Measurements from ENCODE around the gene GNAO1. TPM values are rescaled to one million over a fixed set of nuclear protein-coding genes. Genes with fewer than 3 reads are reported as not detected.

The GNAO1 gene
- total RNA-seq (2021): 0.37 TPM in 1 of 2 replicates, not detected in the other
- Bru-seq, nascent RNA: percentile 7 among the genes with signal in this experiment
- percentile 9 among the genes with signal in this experiment for BruChase-seq, experiment 1, labeled RNA remaining after a 2-hour chase
- BruChase-seq, experiment 2, labeled RNA remaining after a 6-hour chase: percentile 5 among the genes with signal in this experiment
- long read RNA-seq: 0 reads

DNA sequence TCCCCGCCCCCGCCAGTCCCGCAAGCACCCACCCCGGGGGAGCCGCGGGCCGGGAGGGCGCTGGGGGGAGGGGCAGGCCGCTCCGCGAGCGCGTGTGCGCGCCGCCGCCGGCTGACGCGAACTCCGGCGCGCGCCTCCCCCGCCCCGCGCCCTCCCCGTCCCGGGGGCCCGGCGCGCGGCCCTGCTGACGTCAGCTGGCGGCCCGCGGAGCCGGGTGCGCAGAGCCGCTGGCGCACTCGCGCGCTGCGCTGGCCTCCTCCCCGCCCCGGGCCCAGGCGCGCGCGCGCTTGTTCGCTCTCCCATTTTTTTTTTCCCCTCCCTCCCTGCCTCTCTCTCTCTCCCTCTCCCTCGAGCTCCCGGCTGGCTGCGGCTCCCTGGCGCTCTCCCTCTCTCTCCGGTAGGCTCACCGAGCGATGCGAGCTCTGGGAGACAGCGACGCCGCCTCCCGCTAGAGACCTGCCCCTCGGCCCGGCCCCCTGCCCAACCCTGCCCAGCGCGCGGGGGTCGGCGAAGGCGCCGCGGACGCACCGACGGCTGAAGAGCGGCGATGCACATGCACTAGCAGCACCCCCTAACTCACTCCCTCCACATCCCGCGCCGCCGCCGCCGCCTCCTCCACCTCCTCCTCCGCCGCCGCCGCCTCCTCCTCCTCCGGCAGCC, at the start of gene GNAO1:
GNAO1 (plus strand) TSS at position 334 of the 660 bp plus-strand sequence. CDS start 747 bp downstream, outside the sequence.
- DNase-seq (ENCODE audit: low spot score): peak; percentile 77
- Histone ChIP-seq H3K9me3 (ENCODE audit: low read depth, low read length, poor library complexity, severe bottlenecking) (no peaks in the 10 kb centered on the region), H3K4me3 (ENCODE audit: low read depth, low read length, poor library complexity, severe bottlenecking) (peak within 1 kb of the TSS; percentile 49), H3K27me3 (replicated peaks; ENCODE audit: insufficient read depth, low read depth, low read length, poor library complexity) (peaks cover 94% of the 10 kb centered on the region), H3K27ac (ENCODE audit: low read depth, low read length, poor library complexity, severe bottlenecking) (no peak within 1 kb of the TSS), H3K36me3 (ENCODE audit: insufficient read depth, low read length, poor library complexity, severe bottlenecking) (no peaks in the 10 kb centered on the region), H3K4me1 (ENCODE audit: insufficient read depth, low read length, poor library complexity, severe bottlenecking) (peaks cover 12% of the 10 kb centered on the region)
- CTCF ChIA-PET: no interaction called here
- TF ChIP-seq EZH2 (IDR thresholded peaks at IDR 0.05; ENCODE audit: borderline replicate concordance, low read depth, low read length, poor library complexity, severe bottlenecking): no peak
- TF ChIP-seq, protein P1, sequence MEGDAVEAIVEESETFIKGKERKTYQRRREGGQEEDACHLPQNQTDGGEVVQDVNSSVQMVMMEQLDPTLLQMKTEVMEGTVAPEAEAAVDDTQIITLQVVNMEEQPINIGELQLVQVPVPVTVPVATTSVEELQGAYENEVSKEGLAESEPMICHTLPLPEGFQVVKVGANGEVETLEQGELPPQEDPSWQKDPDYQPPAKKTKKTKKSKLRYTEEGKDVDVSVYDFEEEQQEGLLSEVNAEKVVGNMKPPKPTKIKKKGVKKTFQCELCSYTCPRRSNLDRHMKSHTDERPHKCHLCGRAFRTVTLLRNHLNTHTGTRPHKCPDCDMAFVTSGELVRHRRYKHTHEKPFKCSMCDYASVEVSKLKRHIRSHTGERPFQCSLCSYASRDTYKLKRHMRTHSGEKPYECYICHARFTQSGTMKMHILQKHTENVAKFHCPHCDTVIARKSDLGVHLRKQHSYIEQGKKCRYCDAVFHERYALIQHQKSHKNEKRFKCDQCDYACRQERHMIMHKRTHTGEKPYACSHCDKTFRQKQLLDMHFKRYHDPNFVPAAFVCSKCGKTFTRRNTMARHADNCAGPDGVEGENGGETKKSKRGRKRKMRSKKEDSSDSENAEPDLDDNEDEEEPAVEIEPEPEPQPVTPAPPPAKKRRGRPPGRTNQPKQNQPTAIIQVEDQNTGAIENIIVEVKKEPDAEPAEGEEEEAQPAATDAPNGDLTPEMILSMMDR (conservative IDR thresholded peaks at IDR 0.05; ENCODE audit: low read depth, low read length): no peak
- POLR2A ChIA-PET (ENCODE audit: low non-redundant PET): no interaction called here
- intact Hi-C loops (cut with micrococcal nuclease; ENCODE audit: unreplicated experiment): no loop called here
- BruUV-seq (replicated peaks): no TSS peak

DNA sequence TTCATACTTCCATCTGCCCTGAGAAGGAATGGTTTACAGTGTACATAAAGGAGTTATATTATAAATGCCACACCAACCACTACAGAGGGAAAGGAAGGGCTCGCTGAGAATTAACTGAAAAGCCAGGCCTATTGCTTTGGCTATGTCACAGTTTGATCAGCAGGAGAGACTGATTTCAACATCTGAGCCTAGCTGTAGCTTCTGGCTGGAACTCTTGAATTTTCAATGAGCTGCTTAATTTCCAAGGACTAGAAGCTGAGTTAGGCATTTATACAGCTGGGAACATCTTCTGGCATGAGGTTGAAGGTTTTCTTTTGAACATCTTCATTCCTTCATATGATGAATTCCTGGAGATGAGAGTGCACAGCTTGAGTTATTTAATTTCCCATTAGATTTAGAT, 47.6 kb upstream of the GNAO1 start:
- H3K36me3 ChIP-seq (ENCODE audit: insufficient read depth, low read length, poor library complexity, severe bottlenecking): no peaks in the 10 kb centered on the region
- BruUV-seq (replicated peaks): no TSS peak
- H3K4me1 ChIP-seq (ENCODE audit: insufficient read depth, low read length, poor library complexity, severe bottlenecking): no peaks in the 10 kb centered on the region
- ChIA-PET POLR2A (ENCODE audit: low non-redundant PET) (no interaction called here), CTCF (no interaction called here)
- H3K4me3 ChIP-seq (ENCODE audit: low read depth, low read length, poor library complexity, severe bottlenecking): no peak overlapping the region
- DNase-seq (ENCODE audit: low spot score): no peak
- intact Hi-C loops (cut with micrococcal nuclease; ENCODE audit: unreplicated experiment): no loop called here
- no peaks in the 10 kb centered on the region for H3K9me3 ChIP-seq (ENCODE audit: low read depth, low read length, poor library complexity, severe bottlenecking)
- peaks cover 28% of the 10 kb centered on the region for H3K27me3 ChIP-seq (replicated peaks; ENCODE audit: insufficient read depth, low read depth, low read length, poor library complexity)
- no peak overlapping the region for H3K27ac ChIP-seq (ENCODE audit: low read depth, low read length, poor library complexity, severe bottlenecking)
- TF ChIP-seq EZH2 (IDR thresholded peaks at IDR 0.05; ENCODE audit: borderline replicate concordance, low read depth, low read length, poor library complexity, severe bottlenecking): no peak
- TF ChIP-seq, protein P1 (conservative IDR thresholded peaks at IDR 0.05; ENCODE audit: low read depth, low read length): no peak

DNA sequence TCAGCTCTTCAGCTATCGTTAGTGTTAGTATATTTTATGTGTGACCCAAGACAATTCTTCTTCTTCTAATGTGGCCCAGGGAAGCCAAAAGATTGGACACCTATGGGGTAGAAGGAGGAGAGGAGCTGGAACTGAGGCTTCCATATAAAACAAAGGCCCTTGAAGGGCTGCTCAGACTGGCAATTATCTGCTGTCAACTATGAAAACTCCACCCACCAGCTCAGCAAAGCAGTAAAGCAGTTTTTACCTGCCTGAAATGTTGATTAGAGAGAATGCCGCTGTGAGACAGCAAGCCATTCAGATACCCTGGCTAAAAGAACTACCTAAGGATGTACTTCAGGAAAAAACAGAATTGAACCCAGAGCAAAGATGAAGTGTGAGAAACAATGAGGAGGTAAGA, 45.9 kb upstream of the GNAO1 start:
- CTCF ChIA-PET: no interaction called here
- no peak for DNase-seq (ENCODE audit: low spot score)

More for the DNA sequence above, 45.9 kb upstream of the GNAO1 start:
- no peak overlapping the region for H3K27ac ChIP-seq (ENCODE audit: low read depth, low read length, poor library complexity, severe bottlenecking)
- H3K27me3 ChIP-seq (replicated peaks; ENCODE audit: insufficient read depth, low read depth, low read length, poor library complexity): peaks cover 35% of the 10 kb centered on the region
- intact Hi-C loops (cut with micrococcal nuclease; ENCODE audit: unreplicated experiment): no loop called here
- POLR2A ChIA-PET (ENCODE audit: low non-redundant PET): no interaction called here
- no TSS peak for BruUV-seq (replicated peaks)
- H3K36me3 ChIP-seq (ENCODE audit: insufficient read depth, low read length, poor library complexity, severe bottlenecking): no peaks in the 10 kb centered on the region
- TF ChIP-seq EZH2 (IDR thresholded peaks at IDR 0.05; ENCODE audit: borderline replicate concordance, low read depth, low read length, poor library complexity, severe bottlenecking): no peak
- TF ChIP-seq, protein P1 (conservative IDR thresholded peaks at IDR 0.05; ENCODE audit: low read depth, low read length): no peak
- H3K9me3 ChIP-seq (ENCODE audit: low read depth, low read length, poor library complexity, severe bottlenecking): no peaks in the 10 kb centered on the region
- no peak overlapping the region for H3K4me3 ChIP-seq (ENCODE audit: low read depth, low read length, poor library complexity, severe bottlenecking)
- no peaks in the 10 kb centered on the region for H3K4me1 ChIP-seq (ENCODE audit: insufficient read depth, low read length, poor library complexity, severe bottlenecking)
